Testis (tissue), 2 donors: ENCODE measurements around the gene OR6C65.

ENCODE experiments used
- POLR2A ChIP-seq: fragments of 450-650 bp; IDR thresholded peaks from one replicate; pipeline ENCODE4 v1.6.1; 2017; ENCODE audit warnings: antibody characterized with exemption, mild to moderate bottlenecking, moderate library complexity
- TF ChIP-seq, protein P1 (sequence below), 3 experiments: fragments of 450-650 bp in 2 of 3; fragments of 200-600 bp in 1 of 3; sonication (generic) in 1 of 3; IDR thresholded peaks; one replicate each; pipeline ENCODE4 v1.5.1; 2016 to 2019; ENCODE audit warnings: antibody characterized with exemption in 3 of 3, mild to moderate bottlenecking in 2 of 3, moderate library complexity in 1 of 3

GRCh38 chr12:55428331-55429243 is 28.3 kb downstream of the OR6C65 start:
- TF ChIP-seq POLR2A, result no peak
- TF ChIP-seq, protein P1, sequence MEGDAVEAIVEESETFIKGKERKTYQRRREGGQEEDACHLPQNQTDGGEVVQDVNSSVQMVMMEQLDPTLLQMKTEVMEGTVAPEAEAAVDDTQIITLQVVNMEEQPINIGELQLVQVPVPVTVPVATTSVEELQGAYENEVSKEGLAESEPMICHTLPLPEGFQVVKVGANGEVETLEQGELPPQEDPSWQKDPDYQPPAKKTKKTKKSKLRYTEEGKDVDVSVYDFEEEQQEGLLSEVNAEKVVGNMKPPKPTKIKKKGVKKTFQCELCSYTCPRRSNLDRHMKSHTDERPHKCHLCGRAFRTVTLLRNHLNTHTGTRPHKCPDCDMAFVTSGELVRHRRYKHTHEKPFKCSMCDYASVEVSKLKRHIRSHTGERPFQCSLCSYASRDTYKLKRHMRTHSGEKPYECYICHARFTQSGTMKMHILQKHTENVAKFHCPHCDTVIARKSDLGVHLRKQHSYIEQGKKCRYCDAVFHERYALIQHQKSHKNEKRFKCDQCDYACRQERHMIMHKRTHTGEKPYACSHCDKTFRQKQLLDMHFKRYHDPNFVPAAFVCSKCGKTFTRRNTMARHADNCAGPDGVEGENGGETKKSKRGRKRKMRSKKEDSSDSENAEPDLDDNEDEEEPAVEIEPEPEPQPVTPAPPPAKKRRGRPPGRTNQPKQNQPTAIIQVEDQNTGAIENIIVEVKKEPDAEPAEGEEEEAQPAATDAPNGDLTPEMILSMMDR (IDR thresholded peaks at IDR 0.05), result no peak
